ENCODE measurements around the gene COL4A6.

DNA sequence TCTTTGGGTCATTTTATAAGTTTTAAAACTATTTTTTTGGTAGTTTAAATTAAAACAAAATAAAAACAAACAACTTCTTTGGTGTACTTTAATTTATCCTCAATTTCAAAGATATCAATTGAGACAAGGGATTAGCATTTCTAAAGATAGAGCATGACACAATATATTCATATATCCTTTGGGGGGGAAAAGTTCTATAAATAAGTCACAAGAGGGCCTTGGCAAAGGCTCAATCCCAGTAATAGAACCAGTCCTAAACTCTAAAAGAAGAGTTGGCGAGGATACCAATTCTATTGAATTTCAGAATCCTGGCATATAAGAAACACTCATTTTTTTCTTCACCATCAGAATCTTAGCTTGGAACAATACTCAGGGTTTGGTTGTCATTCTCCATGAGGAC lies 89.7 kb downstream of the COL4A6 start:
- TF ChIP-seq, protein P1, sequence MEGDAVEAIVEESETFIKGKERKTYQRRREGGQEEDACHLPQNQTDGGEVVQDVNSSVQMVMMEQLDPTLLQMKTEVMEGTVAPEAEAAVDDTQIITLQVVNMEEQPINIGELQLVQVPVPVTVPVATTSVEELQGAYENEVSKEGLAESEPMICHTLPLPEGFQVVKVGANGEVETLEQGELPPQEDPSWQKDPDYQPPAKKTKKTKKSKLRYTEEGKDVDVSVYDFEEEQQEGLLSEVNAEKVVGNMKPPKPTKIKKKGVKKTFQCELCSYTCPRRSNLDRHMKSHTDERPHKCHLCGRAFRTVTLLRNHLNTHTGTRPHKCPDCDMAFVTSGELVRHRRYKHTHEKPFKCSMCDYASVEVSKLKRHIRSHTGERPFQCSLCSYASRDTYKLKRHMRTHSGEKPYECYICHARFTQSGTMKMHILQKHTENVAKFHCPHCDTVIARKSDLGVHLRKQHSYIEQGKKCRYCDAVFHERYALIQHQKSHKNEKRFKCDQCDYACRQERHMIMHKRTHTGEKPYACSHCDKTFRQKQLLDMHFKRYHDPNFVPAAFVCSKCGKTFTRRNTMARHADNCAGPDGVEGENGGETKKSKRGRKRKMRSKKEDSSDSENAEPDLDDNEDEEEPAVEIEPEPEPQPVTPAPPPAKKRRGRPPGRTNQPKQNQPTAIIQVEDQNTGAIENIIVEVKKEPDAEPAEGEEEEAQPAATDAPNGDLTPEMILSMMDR (IDR thresholded peaks at IDR 0.05 in 8 of 11, conservative IDR thresholded peaks at IDR 0.05 in 3 of 11): no peak
- no peak for TF ChIP-seq POLR2A (IDR thresholded peaks at IDR 0.05)
